ENCODE measurements around the gene RAB11FIP3.

GRCh38 chr16:444027-444426 lies 18.6 kb downstream of the RAB11FIP3 start:
- TF ChIP-seq CTCF (IDR thresholded peaks at IDR 0.05; ENCODE audit: low read length) (no peak), EZH2 (optimal IDR thresholded peaks at IDR 0.05; ENCODE audit: low read depth, low read length) (no peak), EZH2phosphoT487 (IDR thresholded peaks at IDR 0.05; ENCODE audit: low read length) (no peak)
